Transverse colon (tissue), 4 donors: ENCODE data around the gene INKA2.

Experiments used
- CTCF ChIP-seq, 5 experiments: fragments of 200-600 bp in 3 of 5; fragments of 450-650 bp in 2 of 5; sonication (generic) in 3 of 5; IDR thresholded peaks; 1 replicate in 2 of 5; 2 replicates in 3 of 5; pipeline ENCODE4 v1.5.1; 2016 to 2017; ENCODE audit warnings: antibody characterized with exemption in 5 of 5, inconsistent platforms in 3 of 5, mild to moderate bottlenecking in 2 of 5, moderate library complexity in 1 of 5
- EP300 ChIP-seq: sonication (generic); formaldehyde crosslinking; IDR thresholded peaks from one replicate; pipeline ENCODE4 v1.6.1; 2017; ENCODE audit warnings: antibody characterized with exemption, low read depth
- POLR2AphosphoS5 ChIP-seq, 3 donors: sonication (generic); formaldehyde crosslinking; IDR thresholded peaks; one replicate each; pipeline ENCODE4 v1.6.1; 2016; ENCODE audit warnings: antibody characterized with exemption in 3 of 3

GRCh38 chr1:111786669-111787207 lies 47.5 kb upstream of the INKA2 start:
- TF ChIP-seq CTCF (IDR thresholded peaks at IDR 0.05) (no peak), EP300 (no peak), POLR2AphosphoS5 (IDR thresholded peaks at IDR 0.05) (no peak)
